Measurements from ENCODE around the gene TMEM220.

Gene TMEM220

DNA sequence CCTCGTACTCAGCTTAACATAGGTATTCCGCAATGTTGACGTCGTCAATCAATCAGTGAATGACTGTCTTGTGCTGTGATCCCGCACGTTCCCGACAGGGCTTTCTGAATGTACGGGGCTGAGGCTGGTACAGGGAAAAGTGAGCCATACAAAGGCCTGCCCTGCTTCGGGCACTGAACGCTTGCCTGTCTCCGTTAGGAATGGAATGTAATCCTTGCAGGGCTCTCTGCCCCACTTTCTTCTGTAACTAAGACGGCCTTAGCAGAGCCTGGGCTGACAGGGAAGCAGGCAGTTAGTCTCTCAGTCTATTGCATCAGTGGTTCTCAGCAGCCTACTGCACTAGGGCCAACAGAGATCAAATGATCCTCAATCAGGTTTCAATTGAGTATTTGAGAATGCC, 56.5 kb downstream of the TMEM220 start:
- in situ Hi-C loops (cut with MboI; ENCODE audit: low sequenced_read_pairs) = no loop called here

DNA sequence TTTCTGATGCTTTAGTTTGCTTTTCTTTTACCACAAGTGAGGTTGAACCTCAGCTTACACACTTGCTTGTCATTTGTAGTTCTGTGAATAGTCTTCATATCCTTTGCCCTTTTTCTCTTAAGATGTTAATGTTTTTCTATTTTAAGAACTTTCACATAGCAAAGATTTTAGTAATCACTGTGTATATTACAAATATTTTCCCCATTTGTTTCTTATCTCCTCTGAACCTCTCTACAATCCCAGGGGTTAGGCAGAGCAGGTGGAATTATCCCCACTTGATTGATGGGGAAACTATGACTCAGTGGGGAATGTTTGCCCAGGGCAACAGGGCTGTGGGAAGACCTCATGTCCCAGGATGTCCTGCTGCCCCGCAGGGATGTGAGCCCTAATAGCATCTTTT, 61.0 kb downstream of the TMEM220 start:
- in situ Hi-C loops (cut with MboI; ENCODE audit: low sequenced_read_pairs) = no loop called here

DNA sequence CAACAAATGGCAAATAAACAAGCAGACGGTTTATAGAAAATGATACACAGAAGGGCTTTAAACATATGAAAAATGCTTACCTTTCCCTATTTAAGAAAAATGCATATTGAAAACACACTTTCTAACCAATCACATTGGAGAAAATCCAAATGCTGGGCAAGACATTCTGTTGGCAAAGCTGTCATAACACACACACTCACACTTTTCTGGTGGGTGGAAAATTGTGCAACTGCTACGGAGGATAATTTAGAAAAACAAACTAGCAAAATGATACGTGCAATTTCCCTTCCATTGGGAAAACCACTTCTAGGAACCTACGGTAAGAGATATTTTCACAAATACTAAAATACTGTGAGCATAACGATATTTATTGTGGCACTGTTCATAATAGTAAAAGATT, 62.9 kb downstream of the TMEM220 start:
- in situ Hi-C loops (cut with MboI; ENCODE audit: low sequenced_read_pairs) = no loop called here

DNA sequence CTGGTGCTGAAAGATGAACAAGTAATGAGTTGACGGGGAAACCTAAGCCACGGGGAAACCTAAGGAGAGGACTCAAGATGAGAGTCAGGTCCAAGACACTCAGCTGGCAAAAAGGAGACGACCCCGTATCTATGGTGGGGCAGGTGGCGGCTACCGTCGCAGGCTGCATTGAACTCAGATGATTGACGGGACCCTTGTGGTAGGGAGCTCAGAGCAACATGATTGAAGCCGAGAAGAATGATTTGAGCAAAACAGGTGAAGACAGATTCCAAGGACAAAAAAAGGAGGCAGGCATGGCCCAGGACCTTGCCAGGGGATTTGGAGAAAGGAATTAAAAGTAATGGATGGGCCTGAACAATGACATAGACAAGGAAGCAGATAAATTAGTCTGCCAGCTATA, 65.3 kb downstream of the TMEM220 start:
- in situ Hi-C loops (cut with MboI; ENCODE audit: low sequenced_read_pairs) = no loop called here
